Breast epithelium (tissue), 3 donors: ENCODE results near the gene SHC1.
"Not testable (repeated sequence)": the region's sequence is repeated elsewhere in the genome, so short reads cannot be mapped to it uniquely, and the experiment has no call there.

Source experiments
- CTCF ChIP-seq, 3 donors: fragments of 450-650 bp; IDR thresholded peaks; one replicate each; pipeline ENCODE4 v1.5.1; 2016 to 2017; ENCODE audit warnings: antibody characterized with exemption in 3 of 3, mild to moderate bottlenecking in 3 of 3, moderate library complexity in 3 of 3
- POLR2A ChIP-seq: fragments of 450-650 bp; IDR thresholded peaks from one replicate; pipeline ENCODE4 v1.6.1; 2016; ENCODE audit warnings: antibody characterized with exemption, mild to moderate bottlenecking, moderate library complexity
- POLR2AphosphoS5 ChIP-seq, 3 donors: sonication (generic); formaldehyde crosslinking; IDR thresholded peaks; one replicate each; pipeline ENCODE4 v1.6.1; 2017; ENCODE audit warnings: antibody characterized with exemption in 3 of 3

GRCh38 chr1:154986736-154987135 lies 16.2 kb upstream of the SHC1 start:
- not testable (repeated sequence) for TF ChIP-seq CTCF (IDR thresholded peaks at IDR 0.05); POLR2AphosphoS5 (IDR thresholded peaks at IDR 0.05); POLR2A
